ENCODE data around the gene SCP2.
"Not testable (repeated sequence)": the region's sequence is repeated elsewhere in the genome, so short reads cannot be mapped to it uniquely, and the experiment has no call there.

Gene SCP2

DNA sequence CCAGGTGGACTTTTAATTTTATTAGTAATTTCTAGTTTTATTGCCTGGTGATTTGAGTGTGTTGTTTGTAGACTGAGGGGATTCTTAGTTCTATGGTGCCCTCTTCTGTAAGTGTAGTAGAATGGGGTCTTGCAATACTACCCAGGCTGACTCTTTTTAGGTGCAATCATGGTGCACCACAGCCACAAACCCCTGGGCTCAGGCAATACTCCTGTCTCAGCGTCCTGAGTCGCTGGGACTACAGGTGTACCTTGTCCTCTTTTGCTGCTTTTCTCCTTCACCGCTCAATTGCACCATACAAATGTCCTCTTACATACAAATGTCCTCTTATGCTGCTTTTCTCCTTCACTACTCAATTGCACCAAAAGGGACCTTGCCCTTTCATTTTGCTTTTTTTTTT lies 43.1 kb downstream of the SCP2 start:
- no peak for FAIRE-seq

DNA sequence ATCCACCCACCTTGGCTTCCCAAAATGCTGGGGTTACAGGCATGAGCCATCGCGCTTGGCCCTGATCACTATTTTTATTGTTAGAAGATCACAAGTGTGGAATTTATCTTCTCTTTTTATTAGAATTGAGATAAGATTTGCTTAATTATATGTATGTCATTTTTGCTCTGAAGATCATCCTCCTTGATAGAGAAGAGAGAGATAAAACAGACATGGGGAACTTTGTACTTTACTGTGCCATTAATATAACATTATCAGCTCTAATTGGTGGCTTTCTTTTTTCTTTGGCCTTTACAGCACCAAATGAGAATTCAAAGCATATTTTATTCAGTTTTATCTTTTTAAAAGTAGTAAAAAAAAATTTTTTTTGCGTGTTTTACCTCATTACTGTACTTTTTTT lies 46.8 kb downstream of the SCP2 start:
- FAIRE-seq = no peak

DNA sequence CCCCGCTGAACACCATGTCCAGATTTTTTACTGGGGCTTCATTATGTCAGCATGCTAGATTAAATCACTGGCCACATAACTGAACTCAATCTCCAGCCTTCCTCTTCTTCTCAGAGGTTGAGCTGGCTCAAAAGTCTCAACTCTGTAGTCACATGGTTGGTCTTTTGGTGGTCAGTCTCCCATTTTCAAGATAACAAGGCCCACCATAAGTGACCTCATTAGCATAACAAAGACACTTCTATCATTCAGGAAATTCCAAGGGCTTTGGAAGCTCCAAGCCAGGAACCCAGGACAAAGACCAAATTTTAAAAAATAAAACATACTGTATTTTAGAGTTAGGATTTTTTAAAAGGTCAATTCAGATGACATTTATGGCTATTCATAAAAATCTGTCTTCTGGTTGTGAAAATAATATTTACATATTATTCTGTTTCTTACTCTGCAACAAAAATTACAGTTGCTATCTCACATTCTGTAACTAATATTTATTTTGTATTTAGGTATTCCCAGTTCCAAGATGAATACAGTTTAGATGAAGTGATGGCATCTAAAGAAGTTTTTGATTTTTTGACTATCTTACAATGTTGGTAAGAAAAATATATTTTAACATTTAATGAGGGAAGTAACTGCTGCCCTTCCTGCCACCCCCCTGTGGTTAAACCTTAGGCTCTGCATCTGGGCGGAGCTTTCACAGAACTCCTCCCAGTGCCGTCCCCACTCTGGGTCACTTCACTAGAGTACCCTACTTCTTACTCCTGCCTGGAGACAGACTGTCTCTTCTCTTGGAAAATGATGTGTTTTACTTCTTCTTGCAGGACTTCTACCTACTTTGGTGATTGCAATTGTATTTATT lies 49.3 kb downstream of the SCP2 start:
- FAIRE-seq = no peak

DNA sequence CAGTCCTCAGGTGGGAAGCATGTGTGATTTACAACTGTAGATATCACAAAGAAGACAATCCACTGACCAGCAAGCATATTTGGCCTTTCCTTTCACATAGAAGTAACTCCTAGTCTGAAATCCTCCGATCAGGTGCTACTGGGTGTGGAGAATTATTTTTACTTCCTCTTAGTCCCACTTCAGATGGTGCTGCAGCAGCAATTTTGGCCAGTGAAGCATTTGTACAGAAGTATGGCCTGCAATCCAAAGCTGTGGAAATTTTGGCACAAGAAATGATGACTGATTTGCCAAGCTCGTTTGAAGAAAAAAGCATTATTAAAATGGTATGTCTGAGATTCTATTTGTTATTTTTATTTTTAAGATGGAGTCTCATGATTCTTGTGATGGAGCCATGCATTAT lies 51.0 kb downstream of the SCP2 start:
- no peak for FAIRE-seq

DNA sequence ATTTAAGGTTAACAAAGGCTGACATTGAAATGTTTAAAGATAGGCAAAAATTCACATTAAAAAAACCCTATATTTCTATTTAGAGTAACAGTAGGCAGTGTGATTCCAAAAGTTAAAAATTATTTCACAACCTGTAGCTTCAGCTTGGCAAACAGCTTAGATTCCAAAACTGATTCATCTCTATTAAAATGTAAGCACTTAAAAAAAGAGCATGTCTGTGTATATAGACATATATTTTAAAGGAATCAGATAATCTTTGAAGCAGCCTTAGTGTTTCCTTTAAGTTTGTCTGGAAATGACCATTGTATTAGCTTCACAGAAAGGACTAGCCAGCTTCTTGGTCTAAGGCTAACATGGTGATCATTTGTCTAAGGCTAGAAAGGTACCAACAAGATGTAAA lies 65.7 kb downstream of the SCP2 start:
- FAIRE-seq = peak; percentile 24

DNA sequence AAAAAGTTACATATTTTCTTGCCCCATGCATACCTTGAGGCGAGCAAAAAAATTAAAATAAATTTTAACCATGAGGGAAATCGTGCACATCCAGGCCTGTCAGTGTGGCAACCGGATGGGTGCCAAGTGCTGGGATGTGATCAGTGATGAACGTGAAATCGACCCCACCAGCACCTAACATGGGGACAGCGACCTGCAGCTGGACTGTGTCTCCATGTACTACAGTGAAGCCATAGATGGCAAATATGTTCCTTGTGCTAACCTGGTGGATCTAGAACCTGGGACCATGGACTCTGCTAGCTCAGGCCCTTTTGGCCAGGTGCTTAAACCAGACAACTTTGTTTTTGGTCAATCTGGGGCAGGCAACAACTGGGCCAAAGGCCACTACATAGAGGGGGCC lies 67.6 kb downstream of the SCP2 start:
- FAIRE-seq = no peak

DNA sequence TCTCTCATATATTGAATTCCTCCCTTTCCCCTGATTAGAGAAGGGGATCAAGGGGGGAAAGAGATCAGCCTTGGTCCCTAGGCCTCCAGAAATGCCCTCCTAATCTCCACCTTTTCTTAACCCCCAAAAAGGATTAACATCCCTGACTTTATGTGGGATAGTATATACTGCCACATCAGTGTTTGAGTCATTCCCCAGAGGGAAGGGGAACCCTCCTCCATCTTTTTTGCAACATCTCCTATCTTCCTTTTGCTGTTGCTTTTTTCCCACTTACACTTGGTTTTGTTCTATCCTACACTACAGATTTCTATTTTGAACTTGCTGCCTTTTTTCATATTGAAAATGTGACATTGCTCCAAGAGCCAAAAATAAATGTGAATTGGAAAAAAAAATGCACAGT lies 69.6 kb downstream of the SCP2 start:
- no peak for FAIRE-seq

DNA sequence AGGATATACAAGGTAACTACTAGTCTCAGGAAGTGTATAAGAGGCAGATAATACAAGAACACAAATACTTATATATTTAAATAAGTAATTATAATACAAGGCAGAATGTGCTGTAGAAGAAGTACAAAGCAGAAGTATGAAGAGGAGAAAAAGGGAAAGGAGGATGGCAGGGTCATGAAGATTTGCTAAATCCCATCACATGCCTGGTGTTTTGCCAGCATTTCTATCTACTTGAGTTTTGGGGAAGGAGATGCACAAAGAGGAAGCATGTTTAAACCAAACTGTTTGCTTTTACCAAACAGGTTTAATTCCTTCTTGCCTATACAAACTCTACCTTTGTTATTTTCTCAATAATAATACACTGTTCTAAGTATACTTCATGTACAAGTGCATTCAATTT lies 74.1 kb downstream of the SCP2 start:
- FAIRE-seq = no peak

DNA sequence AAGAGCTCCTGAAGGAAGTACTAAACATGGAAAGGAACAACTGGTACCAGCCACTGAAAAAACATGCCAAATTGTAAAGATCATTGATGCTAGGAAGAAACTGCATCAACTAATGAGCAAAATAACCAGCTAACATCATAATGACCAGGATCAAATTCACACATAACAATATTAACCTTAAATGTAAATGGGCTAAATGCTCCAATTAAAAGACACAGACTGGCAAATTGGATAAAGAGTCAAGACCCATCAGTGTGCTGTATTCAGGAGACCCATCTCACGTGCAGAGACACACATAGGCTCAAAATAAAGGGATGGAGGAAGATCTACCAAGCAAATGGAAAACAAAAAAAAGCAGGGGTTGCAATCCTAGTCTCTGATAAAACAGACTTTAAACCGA lies 79.5 kb downstream of the SCP2 start:
- FAIRE-seq = not testable (repeated sequence)

DNA sequence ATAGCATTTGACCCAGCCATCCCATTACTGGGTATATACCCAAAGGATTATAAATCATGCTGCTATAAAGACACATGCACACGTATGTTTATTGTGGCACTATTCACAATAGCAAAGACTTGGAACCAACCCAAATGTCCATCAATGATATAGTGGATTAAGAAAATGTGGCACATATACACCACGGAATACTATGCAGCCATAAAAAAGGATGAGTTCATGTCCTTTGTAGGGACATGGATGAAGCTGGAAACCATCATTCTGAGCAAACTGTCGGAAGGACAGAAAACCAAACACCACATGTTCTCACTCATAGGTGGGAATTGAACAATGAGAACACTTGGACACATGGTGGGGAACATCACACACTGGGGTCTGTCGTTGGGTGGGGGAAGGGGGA lies 83.2 kb downstream of the SCP2 start:
- FAIRE-seq = not testable (repeated sequence)

DNA sequence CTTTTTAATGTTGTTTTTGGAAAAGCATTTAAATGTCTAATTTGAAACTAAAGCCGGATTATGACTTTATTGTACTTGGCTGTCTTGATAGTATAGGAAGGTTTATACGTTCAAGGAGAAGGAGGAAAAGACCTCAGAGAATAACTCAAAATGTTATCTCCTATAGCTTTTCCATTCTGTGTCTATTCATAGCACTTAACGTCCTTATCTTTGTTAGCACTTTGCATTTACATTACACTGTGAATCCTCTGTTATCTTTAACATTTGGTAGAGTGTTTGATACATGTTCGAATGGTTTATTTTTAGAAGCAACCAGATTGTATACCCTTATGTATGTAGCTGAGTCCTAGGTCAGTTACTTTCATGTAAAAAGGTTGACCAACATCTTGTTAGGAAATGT lies 84.1 kb downstream of the SCP2 start:
- FAIRE-seq = no peak

DNA sequence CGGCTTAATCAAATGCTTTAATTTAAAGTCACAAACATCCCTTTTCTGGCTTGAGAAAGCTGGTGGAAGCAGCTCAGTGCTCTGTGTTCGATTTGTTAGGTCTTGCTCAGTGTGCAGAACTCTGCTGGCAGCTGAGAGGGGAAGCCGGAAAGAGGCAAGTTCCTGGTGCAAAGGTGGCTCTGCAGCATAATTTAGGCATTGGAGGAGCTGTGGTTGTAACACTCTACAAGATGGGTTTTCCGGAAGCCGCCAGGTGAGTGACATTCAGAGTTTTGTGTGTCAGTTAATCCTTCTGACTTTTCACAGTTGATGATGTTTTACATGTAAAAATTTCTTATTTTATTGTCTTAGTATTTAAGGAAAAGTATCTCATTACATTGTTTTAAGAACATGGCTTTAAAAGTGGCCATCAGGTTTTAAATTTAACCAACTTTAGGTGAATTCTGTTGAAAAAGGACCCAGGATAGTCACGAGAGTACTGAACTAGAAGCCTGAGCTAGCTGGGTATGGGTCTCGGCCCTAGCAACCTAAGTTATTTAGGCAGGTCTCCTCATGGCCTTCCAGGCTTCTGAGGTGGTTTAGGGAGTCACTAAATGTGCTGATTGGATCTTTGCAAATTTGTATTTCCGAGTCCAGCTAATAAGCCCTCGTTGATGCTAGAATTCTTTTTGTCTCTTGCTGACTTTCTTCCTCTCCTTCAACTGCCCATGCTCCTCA lies 87.9 kb downstream of the SCP2 start:
- FAIRE-seq = peak; percentile 76

DNA sequence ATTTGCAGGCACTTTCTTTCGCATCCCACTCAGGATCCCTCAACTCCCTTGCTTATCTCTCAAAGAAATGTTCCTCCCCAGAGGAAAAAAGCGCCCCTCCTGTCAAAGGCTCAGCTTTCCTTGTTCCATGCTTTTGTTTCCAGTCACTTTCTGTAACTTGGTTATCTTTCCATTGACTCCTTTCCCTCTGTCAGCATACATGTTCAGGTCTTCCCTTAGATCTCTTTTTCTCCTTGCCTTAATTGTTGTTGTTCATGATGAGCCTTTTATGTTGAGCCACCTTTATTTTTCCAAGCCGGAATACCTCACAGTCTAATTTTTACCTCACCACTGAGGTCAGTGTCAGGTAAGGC lies 88.4 kb downstream of the SCP2 start:
- no peak for FAIRE-seq

DNA sequence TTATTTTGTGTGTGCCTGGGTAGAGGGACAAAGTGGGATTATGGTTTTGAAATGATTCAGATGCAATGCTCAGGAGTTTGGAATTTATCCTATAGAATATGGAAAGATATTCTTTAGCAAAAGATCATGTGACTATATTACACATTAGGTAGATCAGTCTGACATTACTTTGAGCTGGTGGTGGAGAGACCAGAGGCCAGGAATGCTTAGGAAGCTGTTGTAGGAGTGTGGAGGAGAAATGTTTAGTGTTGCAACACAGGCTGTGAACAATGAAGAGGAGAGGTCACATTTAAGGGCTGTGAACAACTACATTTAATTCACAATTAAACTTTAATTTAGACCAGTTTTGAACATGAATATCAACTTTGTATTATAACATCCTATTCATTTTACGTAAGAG lies 89.6 kb downstream of the SCP2 start:
- no peak for FAIRE-seq

DNA sequence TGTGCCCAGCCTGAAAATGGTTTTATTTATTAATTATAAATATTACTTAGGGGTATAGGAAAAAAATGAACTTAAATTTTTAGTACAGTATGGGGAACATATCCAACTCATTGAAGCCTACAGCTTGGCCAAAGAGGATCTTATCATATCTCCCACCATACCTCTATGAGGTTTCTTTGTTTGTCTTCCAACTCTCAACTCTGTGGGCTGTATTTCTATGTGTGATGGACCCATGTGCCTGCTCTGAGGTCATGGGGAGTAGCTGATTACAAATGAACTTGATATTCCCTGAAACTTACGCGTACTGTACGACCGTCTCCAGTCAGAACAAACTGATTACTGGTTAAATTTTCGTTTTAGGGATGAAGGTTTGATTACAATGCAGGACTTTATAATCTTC lies 93.5 kb downstream of the SCP2 start:
- no peak for FAIRE-seq

DNA sequence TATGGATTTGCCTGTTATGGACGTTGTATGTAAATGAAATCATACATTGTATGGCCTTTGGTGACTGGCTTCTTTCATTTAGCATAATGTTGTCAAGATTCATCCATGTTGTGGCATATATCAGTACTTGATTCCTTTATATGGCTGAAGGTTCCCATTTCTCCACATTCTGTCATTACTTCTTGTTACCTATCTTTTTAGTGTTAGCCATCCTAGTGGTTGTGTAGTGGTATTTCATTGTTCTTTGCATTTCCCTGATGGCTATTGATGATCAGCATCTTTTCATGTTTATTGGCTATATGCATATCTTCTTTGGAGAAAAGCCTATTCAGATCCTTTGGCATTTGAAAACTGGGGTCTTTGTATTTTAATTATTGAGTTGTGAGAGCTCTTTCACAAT lies 95.1 kb downstream of the SCP2 start:
- FAIRE-seq = no peak

DNA sequence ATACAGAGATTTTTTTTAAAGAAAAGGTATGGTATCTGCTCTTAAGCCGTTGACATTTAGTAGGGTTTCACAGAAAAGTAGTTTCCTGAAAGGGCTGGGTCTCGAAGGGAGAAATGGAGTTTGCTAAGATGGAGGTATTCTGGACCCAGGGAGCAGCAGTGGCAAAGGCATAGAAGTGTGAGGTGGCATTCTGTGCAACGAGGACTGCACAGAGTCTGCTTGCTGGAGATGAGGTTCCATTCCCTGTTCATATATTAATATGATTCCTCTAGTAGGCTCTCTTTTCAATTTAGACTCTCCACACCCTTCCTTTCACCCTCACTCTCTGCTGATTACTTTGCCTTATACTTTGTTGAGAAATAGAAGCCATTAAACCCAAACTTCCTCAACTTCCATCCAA lies 96.5 kb downstream of the SCP2 start:
- no peak for FAIRE-seq

DNA sequence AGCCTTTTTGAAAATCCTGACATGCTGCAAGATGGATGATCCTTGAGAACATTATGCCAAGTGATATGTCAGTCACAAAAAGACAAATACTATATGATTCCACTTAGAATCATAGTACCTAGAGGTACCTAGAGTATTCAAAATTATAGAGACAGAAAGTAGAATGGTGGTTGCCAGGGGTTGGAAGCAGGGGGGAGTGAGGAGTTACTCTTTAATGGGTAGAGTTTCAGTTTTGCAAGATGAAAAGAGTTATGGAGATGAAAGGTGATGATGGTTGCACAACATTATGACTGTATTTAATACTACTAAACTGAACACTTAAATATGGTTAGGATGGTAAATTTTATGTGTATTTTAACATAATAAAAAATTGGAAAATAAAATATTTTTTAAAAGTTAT lies 97.0 kb downstream of the SCP2 start:
- FAIRE-seq = no peak

DNA sequence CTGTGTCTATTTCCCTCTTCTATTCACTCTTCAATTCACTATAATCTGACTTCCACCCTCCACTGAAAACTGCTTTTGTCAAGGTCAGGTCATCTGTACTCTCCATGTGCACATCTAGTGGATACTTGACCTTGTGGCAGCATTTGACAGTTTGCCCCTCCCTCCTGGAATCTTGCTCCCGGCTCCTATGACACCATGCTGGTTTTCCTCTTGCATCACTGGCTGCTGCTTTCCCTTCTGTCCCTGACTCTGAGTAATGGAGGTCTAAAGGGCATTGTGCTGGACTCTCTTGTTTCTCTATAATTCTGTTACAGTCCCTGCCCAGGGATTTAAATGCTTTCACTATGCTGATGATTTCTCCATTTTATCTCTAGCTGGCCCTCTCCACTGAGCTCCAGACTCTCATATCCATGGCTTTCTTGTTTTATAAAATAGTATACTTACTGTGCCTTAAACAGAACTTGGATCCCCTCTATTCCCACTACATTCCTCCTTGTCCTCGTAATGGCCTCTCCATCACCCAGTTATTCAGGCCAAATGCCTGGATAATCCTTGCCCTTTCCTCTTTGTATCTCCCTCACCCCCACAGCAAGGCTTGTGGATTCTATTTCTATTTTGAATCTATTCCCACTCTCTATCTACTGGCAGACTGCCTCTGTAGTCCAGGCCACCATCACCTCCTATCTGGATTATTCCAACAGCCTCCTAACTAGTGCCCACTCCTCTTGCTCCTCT lies 98.1 kb downstream of the SCP2 start:
- no peak for FAIRE-seq

DNA sequence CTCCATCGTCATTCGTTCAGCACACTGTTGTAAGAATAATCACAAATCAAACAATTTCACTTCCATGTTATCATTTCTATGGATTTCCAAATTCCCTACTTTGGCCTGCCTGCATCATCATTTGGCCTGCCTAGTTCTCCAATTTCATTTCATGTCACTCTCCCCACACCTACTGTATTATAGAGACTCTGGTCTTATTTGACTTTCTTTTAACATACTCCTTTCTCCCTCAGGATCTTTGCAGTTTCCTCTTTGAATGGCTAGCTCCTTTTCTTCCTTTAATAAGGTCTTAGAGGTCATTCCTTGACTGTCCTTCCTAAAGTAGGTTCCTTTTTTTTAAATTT lies 98.7 kb downstream of the SCP2 start:
- FAIRE-seq = no peak

DNA sequence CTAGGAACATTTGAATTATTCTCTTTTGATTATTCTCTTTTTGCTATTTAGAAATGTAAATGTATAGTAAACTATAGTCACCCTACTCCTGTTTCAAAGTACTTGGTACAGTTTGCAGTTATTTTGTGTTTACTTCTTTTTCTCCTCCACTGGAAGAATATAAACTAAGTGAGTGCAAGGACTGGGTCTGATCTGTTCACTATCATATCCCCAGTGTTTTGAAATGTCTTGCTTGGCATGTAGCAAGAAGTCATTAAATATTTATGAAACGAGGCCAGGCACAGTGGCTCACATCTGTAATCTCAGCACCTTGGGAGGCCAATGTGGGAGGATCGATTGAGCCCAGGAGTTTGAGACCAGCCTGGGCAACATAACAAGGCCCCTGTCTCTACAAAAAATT lies 99.2 kb downstream of the SCP2 start:
- FAIRE-seq = no peak

DNA sequence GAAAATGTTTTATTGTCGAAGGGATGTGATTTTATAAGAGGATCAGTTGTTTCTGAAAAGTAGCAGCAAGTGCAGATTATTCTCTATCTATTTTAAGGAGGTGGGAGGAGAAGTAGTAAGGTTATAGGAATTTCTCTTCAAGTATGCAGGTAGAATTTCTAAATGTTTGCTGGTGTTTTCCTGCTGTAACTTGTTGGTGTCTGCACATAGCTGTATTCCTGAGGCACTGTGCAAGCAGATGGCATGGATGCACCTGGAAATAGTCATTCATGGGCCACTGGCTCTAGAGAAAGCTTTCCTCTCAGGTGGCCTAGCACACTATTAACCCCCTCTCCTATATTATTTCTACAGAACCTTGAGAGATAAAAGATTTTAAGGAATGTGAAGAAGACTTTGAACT lies 104.7 kb downstream of the SCP2 start:
- no peak for FAIRE-seq

DNA sequence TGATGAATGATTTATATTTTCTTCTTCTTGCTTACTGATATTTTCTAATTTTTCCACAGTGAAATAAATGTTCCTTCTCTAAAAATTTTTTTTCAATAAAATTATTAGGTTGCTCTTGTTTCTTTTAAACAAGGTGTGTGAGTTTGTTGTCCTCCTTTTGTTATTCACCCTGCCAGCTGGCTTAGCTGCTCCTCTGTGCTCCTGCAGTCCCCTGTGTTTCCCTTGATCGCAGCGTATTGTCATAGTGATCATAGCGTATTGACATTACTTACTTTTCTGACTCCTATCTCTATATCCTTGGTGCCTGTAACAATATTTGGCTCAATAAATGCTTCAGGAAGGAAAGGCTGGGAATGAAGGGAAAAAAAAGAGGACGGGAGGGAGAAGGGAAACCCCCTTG lies 110.1 kb downstream of the SCP2 start:
- FAIRE-seq = no peak

DNA sequence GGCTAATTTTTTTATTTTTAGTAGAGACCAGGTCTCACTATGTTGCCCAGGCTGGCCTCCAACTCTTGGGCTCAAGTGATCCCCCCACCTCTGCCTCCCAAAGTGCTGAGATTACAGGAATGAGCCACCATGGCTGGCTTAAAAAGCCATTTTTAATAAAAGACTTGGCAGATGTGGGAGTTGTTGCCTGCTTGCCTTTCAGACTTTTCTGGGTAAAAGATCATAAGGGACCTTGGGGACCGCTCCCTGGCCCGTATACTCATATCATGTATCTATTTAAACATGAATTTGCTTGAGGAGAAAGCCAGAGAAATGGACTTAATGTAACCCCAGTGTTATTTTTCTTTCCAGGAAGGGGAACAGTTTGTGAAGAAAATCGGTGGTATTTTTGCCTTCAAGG lies 111.5 kb downstream of the SCP2 start:
- FAIRE-seq = no peak
